ENCODE data around the gene CACNA2D3.
"Not testable (repeated sequence)": the region's sequence is repeated elsewhere in the genome, so short reads cannot be mapped to it uniquely, and the experiment has no call there.

The CACNA2D3 gene

DNA sequence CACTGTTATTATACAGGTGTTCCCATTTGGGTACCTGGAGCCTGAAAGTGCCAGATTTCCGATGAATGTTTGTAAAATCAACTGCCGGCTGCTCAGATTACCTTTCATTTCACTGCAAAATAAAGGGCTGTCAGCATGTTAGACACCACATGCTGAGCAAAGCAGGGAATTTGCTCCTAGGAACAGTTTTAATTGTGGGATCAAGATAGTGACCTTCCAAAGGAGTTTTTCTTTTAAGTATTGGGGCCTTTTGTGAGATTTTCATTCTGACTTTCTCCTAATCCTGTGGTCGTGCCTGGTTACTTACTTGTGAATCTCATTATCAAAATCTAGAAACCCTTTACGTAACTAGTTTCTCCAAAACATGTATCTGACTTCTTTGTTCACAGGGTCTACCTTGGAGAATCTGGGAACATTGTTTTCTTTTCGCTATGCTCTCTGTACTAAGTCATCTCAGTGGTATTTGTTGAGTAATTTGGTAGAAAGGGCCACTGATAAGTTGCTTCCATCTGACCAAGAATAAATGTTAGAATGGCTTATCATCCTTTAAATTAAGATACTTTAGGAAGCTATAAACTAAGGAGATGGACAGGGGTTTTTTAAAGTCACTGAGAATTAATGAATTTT lies 846.3 kb downstream of the CACNA2D3 start:
- DNase-seq = no peak

DNA sequence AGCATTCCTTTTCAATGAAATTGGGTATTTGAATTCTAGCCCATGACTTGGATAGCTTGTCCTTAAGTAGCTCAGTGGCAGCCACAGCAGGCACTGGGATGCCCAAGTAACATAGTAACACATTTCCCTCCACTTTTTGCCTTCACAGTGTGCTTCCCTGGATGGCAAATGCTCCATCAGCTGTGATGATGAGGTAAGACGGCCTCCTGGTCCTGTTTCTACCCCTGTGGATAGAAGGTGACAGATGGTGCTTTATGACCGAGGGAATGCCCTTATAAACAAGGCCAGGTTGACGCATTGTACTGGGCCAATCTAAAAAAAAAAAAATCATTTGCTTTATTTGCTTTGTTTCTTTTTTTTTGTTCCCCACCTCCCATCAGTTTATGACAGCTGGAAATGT lies 847.3 kb downstream of the CACNA2D3 start:
- no peak for DNase-seq

DNA sequence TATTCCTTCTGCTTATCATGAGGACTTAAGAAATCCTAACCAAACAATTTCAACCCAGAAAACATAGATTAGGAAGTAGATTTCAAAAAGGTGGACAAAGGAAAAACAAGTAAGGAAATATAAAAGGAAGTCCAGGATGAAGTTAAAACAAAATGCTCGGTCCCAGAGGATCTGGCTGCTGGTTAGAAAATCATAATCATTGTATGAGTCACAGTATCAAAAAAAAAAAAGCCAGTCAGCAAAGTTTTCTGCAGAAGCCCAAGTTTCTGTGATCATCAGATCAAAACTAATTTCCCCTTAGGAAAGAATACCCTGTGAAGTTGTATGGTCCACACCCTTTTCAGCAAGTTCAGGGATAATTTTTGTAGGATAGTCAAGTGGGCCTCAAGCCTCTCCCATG lies 848.5 kb downstream of the CACNA2D3 start:
- DNase-seq = no peak

DNA sequence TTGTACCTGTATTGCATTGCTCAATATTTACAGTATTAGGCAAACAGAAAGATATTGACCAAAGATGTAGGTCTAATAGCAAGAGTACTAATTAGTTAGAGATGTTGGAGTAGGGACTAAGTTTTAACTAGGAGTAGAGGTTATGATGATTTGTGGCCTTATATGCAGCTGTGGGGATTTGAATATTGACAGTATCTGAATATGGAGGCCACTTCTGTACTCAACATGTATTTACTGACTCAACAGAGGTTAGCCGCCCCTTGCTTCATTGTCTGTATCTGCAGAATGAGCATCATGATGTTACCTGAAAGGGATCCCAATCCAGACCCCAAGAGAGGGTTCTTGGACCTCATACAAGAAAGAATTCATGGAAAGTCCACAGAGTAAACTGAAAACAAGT lies 855.1 kb downstream of the CACNA2D3 start:
- DNase-seq = no peak

DNA sequence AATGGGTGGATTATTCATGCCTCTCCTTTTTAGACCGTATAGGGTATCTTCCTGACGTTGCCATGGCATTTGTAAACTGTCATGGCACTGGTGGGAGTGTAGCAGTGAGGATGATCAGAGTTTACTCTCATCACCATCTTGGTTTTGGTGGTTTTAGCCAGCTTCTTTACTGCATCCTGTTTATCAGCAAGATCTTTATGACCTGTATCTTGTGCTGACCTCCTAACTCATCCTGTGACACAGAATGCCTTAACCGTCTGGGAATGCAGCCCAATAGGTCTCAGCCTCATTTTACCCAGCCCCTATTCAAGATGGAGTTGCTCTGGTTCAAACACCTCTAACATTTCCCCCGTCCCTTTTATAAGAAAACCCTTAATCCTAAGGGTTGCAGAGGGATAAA lies 855.6 kb downstream of the CACNA2D3 start:
- DNase-seq = not testable (repeated sequence)

DNA sequence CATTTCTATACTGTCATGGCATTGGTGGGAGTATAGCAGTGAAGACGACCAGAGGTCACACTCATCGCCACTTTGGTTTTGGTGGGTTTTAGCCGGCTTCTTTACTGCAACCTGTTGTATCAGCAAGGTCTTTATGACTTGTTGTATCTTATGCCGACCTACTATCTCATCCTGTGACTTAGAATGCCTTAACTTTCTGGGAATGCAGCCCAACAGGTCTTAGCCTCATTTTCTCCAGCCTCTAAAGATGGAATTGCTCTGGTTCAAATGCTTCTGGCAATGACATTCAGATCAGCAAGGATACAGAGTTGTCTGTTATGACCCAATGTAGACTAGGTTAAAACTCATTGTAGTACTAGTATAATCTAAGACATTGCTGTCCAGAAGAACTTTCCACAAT lies 860.5 kb downstream of the CACNA2D3 start:
- no peak for DNase-seq

DNA sequence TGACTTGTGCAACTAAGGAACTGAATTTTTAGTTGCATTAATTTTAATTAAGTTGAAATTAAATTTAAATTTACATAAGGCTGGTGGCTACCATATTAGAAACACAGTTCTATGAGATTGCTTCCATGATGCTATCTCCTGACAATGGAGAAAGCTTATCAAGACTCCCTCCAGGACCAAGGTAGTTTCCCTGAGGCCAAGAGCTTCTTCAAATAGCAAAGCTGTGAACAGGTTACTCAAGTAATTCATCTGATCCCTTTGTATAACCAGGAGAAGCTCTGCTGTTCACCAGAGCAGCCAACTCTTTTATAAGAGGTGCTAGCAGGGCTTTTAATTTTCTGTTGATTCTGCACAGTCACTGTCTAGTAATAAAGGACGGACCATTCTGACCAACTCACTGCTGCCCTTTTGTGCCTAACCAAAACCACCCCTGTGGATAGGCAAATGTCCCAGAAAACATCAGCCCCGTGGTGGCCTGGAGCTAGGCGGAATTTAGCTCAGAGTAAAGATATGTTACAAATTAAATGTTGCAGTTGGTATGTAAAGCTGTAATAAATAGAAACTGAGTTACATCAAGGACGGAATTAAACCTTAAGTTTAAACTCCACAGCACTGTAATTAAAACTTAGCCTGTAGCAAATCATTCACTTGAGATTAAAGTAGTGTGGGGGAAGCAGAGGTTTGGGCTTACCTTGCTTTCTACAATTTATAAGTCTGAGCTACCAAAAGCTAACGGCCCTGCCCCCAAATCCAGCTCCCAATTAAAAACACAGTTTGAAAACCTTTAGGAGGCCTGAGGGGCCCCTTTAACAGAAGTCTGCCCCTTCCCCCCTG lies 861.1 kb downstream of the CACNA2D3 start:
- DNase-seq = no peak

DNA sequence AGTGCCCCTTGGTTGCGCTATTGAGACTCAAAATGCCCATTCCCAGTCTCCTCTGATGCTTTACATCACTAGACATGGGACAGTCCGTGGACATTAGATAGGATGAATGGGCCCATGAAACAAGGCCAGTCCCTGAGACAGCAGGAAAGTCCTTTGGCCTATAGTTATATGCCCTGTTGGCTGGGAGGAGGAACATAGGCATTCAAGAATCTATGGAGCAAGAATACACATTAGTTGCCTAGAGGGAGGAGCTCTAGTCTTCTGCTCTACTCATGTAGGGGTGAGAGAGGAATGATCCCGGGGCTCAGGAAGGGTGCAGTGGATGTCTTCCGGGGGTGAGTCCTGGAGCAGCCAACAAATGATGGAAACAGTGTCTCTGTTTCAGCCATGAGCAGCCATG lies 863.5 kb downstream of the CACNA2D3 start:
- no peak for DNase-seq

DNA sequence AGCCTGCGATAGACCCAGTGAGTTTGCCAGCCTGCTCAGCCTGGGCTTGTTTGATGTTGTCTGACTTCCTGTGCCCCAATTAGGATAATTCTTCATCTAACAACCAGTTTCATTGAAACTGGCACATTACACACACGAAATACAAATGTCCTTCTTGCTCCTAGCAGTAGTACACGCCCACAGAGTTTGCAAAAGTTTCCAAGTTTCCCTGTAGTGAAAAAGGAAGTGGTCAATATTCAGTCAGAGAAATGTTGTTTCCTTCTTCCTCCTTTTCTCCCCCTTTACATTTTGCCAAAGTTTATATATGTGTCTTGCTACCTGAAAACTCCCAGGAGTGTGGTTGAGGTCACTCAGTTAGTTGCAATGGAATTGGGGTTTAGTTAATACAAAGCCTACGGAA lies 863.9 kb downstream of the CACNA2D3 start:
- DNase-seq = no peak

DNA sequence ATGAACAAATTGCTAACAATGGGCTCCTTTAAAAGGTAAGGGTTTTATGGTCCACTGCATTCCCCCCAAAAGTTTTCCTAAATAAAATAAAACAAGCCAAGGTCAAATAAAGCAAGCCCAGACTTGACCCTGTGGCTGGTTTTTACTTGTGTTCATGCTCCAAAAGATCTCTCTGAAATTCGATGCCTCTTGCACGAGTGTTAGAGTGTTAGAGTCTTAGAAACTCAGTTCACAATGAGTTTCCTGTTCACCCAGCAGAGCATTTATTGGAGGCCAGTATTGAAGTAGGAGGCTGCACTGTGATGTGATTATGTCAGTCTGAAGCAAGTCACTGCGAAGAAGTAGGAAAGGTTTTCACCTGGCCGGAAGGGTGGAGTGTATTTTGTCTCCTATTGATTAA lies 865.4 kb downstream of the CACNA2D3 start:
- DNase-seq = no peak

DNA sequence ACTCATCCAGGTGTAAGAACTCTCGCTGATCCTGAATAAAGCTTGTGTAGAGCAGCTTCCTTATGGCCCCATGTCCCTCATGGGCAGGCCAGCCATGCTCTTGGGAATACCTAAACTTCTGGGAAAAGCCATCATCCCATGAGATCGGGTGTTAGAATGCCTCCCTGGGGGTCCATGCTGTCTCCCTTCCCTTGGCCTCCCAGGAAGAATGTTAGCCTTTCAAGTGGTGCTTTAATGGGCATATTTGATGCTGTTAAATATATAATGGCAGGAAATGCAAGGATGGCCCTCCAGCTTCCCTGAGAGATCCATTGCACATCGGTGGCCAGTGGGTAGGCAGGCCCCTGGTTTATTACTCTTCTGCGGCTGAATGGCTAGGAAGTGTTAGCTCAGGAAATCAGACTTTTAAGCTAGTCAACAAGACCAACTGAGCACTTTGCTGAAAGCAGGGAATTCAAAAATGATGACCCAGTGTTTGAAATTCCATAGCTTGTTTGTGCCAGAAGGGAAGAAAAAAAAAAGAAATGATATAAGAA lies 866.0 kb downstream of the CACNA2D3 start:
- no peak for DNase-seq

DNA sequence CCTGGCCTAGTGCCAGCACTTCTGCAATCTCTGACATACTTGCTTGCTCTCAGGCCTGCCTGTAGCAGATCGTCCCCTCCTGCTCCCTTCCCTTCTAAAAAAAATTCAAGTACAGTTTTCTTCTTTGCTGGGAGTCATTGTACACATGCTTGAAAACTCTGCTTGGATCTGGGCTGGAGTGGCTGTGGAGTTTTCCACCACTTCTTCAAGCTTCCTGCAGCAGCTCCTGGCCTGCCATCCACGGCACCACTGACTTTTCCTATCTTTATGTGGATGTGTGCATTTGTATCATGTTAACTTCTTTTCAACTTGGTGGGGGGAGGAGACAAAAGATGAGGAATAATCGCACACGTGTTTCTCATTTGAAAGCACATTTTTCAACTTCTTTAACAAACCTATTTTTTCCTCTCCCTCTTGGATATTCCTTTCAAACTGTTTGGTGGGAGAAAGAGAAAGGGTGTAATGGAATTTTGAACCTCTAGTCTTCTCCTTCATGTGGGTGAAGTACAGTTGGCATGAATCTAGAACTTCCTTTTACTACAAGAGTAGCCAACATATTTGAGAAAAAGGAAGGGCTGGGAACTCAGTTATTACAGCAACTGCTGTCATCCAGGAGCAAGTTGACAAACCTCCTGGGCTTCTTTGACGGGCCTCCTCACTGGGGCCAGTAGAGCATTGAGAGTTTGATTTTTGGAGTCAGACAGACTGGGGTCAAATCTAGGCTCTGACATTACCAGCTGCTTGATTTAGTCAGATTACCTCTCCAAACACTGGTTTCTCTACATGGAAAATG lies 866.7 kb downstream of the CACNA2D3 start:
- peak; percentile 28 for DNase-seq

DNA sequence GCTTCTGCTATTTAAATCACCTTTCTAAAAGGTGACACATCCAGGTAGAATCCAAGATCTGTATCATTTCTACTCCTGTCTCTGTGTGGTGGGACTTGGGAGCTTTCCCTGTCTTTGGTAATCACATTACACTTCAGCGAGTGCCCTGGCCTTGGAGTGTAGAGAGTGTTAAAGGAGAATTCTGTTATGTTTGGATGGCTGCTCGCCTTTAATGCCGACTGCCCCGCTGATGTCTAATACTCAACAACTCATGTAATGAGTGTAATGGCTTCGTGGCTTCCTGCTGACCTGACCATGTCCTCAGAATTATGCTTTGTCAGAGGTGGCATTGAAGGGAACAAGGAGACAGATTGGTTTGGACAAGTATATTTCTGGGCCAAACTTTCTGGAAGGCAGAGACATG lies 871.8 kb downstream of the CACNA2D3 start:
- no peak for DNase-seq

DNA sequence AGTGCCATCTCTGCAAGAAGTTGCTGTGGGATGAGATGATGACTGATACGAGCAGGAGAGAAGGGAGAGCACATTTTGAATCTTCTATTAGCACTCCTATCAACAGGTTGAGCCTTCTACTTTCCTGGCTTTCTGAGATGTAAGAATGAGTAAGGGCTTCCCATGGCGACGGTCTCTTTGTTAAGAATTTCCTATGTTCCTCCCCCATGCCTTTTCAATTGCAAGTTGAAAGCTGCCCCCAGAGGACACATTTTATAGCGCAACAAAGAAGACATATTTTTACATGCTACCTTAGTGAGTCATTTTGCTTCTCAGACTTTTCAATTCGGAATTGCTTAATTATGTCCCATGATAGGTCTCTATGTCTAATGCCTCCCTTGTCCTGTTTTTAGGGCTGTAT lies 876.8 kb downstream of the CACNA2D3 start:
- no peak for DNase-seq

DNA sequence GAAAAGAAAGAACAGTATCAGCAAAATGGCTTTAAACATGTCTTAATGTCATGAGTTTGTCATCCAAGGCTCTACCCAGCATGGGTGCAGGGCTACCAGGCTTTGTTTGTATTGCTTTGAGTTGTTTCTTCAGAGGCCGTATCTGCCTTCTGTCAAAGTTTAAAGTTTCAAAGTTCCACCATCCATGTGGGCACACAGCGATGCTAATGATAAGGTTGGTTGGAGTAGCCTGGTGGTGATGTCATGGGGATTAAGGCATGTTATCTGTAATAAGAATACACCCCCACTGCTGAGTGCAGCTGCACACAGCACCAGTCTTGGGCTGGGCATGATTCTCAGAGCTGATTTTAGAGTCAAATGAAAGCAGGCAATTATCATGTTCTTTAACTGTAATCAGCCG lies 877.5 kb downstream of the CACNA2D3 start:
- DNase-seq = no peak

DNA sequence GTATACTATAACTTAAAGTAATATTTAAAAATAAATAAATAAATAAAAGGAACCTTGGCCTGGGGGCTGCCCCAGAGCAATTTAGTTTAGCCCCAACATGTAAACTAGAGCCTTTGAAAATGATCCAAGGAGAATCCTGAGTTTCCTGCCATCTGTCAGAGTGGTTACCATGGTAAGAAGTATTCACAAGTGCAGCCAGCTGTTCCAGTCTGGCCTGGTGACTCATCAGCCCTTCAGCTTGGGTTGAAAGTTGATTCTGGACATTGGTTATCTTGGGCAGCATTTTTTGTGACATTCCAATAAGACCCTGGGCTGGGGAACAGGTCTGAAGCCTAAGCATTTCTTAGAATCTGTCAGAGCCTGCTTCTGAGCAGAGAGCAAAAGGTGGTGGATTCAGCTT lies 878.2 kb downstream of the CACNA2D3 start:
- no peak for DNase-seq

DNA sequence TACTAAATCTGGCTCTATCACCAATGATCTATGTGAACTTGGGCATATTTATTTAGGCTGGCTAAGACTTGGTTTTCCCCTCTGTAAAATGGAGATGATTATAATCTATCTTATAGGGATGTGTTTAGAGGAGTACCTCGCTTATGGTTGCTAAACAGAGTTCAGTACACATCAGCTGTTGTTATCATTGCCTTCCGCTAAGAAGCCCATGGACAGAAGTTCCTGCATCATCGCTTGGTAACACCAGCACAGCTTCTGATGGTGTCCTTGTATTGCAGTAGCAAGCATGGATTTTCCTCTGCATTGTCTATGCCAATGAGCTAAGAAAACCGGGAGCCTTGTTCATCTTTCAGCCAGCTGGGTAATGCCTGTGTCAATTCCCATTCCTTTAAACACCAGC lies 878.6 kb downstream of the CACNA2D3 start:
- no peak for DNase-seq

DNA sequence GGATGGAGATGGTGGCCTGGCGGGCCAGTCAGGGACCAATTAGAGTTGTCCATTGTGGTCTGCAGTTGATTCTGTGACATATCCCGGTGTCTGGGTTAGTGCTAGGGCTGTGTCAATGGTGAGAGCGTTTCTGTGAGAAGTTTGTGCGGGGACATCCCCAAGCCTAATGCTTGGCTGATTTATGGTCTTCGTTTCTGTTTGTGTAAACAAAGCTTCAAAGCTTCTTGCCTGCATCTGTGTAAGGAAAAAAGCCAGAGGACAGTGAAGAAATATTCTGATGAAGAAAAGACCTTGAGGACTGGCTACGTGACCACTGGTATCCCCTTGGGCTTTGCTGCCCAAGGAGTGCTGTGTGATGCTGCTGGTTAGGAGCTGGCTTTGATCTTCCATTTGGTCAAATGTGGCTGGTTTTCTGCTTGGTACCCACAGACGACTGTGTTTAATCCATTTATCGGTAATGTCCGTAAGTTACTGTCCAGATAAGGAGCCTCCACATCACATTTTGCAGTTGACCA lies 880.1 kb downstream of the CACNA2D3 start:
- no peak for DNase-seq

DNA sequence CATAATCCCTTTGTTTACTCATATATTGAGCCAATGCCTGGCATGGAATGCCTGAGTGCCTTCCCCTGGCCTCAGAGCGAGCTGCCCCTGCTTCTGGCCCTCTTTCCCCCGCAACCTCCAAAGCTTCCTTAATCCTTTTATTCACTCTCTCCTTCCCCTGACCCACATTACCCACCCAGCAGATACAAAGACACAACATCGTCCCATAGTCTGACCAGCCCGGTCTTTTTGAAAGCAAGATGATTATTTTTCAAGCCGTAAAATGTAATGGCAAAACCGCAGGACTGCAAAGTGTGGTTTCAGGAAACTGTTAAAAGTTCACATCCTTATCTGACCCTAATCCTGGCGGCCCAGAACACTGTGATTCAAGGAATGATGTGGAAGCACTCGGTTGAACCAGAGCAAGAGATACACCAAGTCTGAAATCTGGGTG lies 883.9 kb downstream of the CACNA2D3 start:
- DNase-seq = no peak

DNA sequence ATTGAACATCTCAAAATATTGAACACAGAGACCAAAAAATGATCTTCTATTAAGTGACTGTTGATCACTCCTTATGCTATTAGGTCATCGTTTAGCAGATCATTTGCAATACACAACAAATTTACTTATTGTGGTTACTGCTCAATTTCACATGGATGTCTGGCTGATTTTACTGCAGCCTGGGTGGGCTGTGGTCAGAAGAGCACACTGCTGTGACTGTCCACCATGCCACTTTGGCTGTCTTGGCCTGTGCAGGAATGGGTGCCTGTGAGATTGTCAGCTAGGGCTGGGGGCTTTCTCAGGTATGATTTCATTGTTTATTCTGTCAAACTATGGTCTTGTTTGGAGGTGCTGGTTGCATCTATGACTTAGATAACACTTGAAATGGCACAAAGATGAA lies 885.6 kb downstream of the CACNA2D3 start:
- DNase-seq = no peak

DNA sequence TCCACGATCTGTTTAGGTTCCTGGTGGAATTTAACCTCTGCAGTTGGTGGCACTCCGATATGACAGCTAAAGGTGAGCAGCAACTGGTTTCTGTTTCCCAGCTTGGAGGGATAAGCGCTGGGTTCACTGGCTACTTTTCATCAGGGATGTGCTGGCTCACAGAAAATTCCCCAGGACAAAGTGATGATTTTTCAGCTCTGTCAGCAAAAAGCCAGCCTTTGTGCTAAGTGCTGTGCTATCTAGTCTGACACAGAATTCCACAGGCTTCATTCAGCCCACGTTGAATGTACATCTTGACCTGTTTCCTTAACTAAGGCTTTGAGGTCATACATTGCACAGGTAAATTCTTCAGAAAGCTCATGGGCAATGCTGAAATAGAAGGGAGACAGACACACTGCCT lies 887.0 kb downstream of the CACNA2D3 start:
- DNase-seq = no peak

DNA sequence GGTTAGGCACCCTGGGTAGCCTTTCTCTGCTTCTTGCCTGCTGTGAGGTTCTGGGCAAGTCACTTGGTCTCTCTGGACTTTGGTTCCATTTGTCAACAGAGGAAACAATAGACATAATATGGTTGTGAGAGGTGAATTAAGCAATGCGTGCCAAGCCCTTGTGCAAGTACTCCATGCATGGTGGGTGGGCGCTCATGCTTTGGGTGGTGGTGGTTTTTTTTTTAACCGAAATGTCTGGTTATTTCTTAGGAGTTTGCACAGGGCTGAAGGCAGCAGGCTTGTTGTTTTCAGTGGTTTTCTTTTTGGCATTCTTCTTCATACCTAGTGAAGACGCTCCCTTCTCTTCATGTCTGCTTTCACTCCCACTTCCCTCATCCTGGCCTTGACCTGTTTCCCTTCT lies 889.7 kb downstream of the CACNA2D3 start:
- DNase-seq = no peak

Data from right kidney (tissue), 1 donor.